A673 (cell line): ENCODE measurements around the gene ANKS1B. TPM values are rescaled to one million over a fixed set of nuclear protein-coding genes. Genes with fewer than 3 reads are reported as not detected.

Source experiments
- BruUV-seq: library from RNA; stranded (reverse); fragments of 400-500 nt; replicated peaks from 2 replicates; lab custom pipeline; 2021; lab: Mats Ljungman, UMichigan
- CTCF ChIA-PET: fragments of 300-600 bp; sonication (Branson Sonifier 250); formaldehyde crosslinking; loops from one replicate; lab custom pipeline; 2022; ENCODE audit warnings: antibody characterized with exemption; lab: Charles Lee
- POLR2A ChIA-PET: fragments of 300-600 bp; sonication (Branson Sonifier 250); formaldehyde crosslinking; loops from one replicate; lab custom pipeline; 2022; ENCODE audit warnings: antibody characterized with exemption; ENCODE audit not compliant: low non-redundant PET; lab: Charles Lee
- DNase-seq: peaks from one replicate; pipeline ENCODE4 v3.0.0-alpha.2; 2015; ENCODE audit warnings: low spot score
- H3K27ac ChIP-seq: fragments of 200-600 bp; sonication (generic); 2 replicates; pipeline ENCODE4 v1.5.1; 2016; ENCODE audit warnings: mixed run types, low read depth, mild to moderate bottlenecking, mixed read lengths, antibody characterized with exemption, low read length; ENCODE audit not compliant: poor library complexity, severe bottlenecking
- H3K27me3 ChIP-seq: fragments of 200-600 bp; sonication (generic); replicated peaks from 2 replicates; pipeline ENCODE4 v1.6.1; 2017; ENCODE audit warnings: mixed run types, low read depth, mild to moderate bottlenecking, mixed read lengths, antibody characterized with exemption, low read length; ENCODE audit not compliant: insufficient read depth, poor library complexity
- H3K36me3 ChIP-seq: fragments of 200-600 bp; sonication (generic); 2 replicates; pipeline ENCODE4 v1.6.1; 2016; ENCODE audit warnings: mixed run types, mild to moderate bottlenecking, mixed read lengths, antibody characterized with exemption, low read length; ENCODE audit not compliant: insufficient read depth, poor library complexity, severe bottlenecking
- H3K4me1 ChIP-seq: fragments of 200-600 bp; sonication (generic); 2 replicates; pipeline ENCODE4 v1.6.1; 2017; ENCODE audit warnings: mixed run types, mild to moderate bottlenecking, mixed read lengths, antibody characterized with exemption, low read length; ENCODE audit not compliant: insufficient read depth, poor library complexity, severe bottlenecking
- H3K4me3 ChIP-seq: fragments of 200-600 bp; sonication (generic); 2 replicates; pipeline ENCODE4 v1.5.1; 2016; ENCODE audit warnings: low read depth, mixed run types, mild to moderate bottlenecking, mixed read lengths, low read length; ENCODE audit not compliant: poor library complexity, severe bottlenecking
- H3K9me3 ChIP-seq: fragments of 200-600 bp; sonication (generic); 2 replicates; pipeline ENCODE4 v1.6.1; 2016; ENCODE audit warnings: mixed run types, low read depth, mild to moderate bottlenecking, mixed read lengths, antibody characterized with exemption, low read length; ENCODE audit not compliant: poor library complexity, severe bottlenecking
- CTCF ChIP-seq: fragments of 300-800, 200-600 bp; sonication (generic); conservative IDR thresholded peaks from 2 replicates; pipeline ENCODE4 v1.5.1; 2017; ENCODE audit warnings: low read depth, mild to moderate bottlenecking, antibody characterized with exemption, low read length, moderate library complexity, mixed read lengths
- EZH2 ChIP-seq: fragments of 200-600 bp; sonication (generic); IDR thresholded peaks from 2 replicates; pipeline ENCODE4 v1.6.1; 2017; ENCODE audit warnings: borderline replicate concordance, low read depth, mild to moderate bottlenecking, mixed read lengths, antibody characterized with exemption, low read length; ENCODE audit not compliant: poor library complexity, severe bottlenecking
- intact Hi-C: fragments of 100-400 bp; cut with micrococcal nuclease; formaldehyde crosslinking; loops from one replicate; pipeline ENCODE4 v1.10.0; 2022; ENCODE audit not compliant: unreplicated experiment
- total RNA-seq: library from RNA; stranded (reverse); gene quantifications from 2 replicates; pipeline ENCODE4 v1.2.3, GENCODE V29; 2021

ANKS1B gene
- total RNA-seq, 1 experiment from 2014 or later: 0.99 TPM

DNA sequence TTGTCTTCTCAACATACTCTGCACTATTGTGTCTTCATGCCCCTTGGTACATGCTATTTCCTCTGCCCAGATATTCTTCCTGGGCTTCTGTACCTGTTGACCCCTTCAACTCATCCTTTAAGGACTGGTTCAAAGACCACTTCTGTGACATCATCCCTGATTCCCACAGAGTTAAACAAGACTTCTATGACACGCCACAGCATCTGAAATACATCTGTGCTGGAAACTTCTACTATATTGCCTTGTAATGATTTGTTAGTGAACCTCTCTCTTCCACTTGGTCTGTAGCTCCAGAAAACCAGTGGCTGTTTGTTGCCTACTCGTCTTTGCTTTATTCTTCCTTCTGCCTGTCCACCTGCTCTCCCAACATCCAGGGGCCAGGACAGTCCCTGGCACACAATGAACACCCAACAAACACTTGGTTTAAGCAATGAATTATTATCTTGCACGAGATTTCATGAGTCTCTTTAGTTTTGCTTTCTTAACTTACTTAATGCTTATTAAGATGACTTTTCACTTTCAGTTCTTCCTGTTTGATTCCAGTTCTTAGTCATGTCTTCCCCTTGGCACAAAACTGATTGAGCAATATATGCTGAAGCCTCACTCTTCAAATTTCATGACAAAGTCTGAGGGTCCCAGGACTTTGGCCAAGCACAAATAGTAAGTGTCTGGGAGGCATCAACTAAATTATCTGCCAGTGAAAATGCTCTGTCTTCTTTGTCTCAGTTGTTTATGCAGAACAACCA is 853.8 kb downstream of the ANKS1B start:
- H3K27ac ChIP-seq: peak overlapping the region; percentile 79
- TF ChIP-seq CTCF: no peak
- no peak for TF ChIP-seq EZH2
- peaks cover 21% of the 10 kb centered on the region for H3K4me1 ChIP-seq
- H3K27me3 ChIP-seq: no peaks in the 10 kb centered on the region
- POLR2A ChIA-PET: no interaction called here
- CTCF ChIA-PET: no interaction called here
- H3K4me3 ChIP-seq: peak overlapping the region; percentile 17
- no peaks in the 10 kb centered on the region for H3K36me3 ChIP-seq
- peak; percentile 79 for DNase-seq
- no peaks in the 10 kb centered on the region for H3K9me3 ChIP-seq
- intact Hi-C loops: no loop called here
- BruUV-seq: no TSS peak

DNA sequence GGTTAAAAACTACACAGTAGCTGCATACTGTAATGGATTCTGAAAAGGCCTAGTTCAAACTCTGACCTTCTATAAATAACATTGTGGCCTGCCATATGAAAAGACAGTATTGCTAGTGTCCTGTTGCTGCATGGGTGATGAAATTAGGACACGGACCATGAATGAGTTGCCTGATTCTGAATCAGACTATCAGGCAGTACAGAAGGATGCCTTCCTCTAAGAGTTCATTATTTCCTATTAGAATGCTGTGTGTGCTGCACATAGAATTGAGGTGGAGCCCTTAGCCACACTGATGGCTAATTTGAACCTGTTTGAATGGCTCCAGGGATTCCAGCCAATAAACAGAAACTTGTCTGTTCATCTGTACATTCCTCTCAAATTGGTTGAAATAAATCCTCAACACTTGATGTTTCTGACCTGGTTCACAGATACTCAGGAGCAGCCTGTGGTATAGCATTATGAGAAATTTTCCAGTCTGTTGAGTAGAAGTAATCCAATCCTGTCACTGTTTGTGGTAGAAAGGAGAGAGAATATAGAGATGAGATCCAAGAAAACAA is 856.4 kb downstream of the ANKS1B start:
- intact Hi-C loops: no loop called here
- Histone ChIP-seq H3K4me3 (no peak overlapping the region), H3K4me1 (peaks cover 21% of the 10 kb centered on the region), H3K9me3 (no peaks in the 10 kb centered on the region), H3K27me3 (no peaks in the 10 kb centered on the region), H3K27ac (no peak overlapping the region), H3K36me3 (no peaks in the 10 kb centered on the region)
- POLR2A ChIA-PET: no interaction called here
- DNase-seq: no peak
- CTCF ChIA-PET: no interaction called here
- TF ChIP-seq CTCF (no peak), EZH2 (no peak)
- BruUV-seq: no TSS peak

GRCh38 chr12:99122959-99123358 is 861.8 kb downstream of the ANKS1B start:
- Histone ChIP-seq H3K9me3 (no peaks in the 10 kb centered on the region), H3K27ac (no peak overlapping the region), H3K36me3 (no peaks in the 10 kb centered on the region), H3K4me3 (no peak overlapping the region), H3K27me3 (no peaks in the 10 kb centered on the region), H3K4me1 (no peaks in the 10 kb centered on the region)
- TF ChIP-seq EZH2: no peak
- TF ChIP-seq CTCF: no peak
- ChIA-PET POLR2A (no interaction called here), CTCF (no interaction called here)
- DNase-seq: no peak
- no TSS peak for BruUV-seq
- intact Hi-C loops: no loop called here
